Activated naive CD4-positive, alpha-beta T cell (primary cell): Measurements from ENCODE around the gene ARHGEF5.
"Not testable (repeated sequence)": the region's sequence is repeated elsewhere in the genome, so short reads cannot be mapped to it uniquely, and the experiment has no call there.

Experiments used
- DNase-seq, 4 experiments: peaks; one replicate each; lab custom pipeline; 2025; lab: John Stamatoyannopoulos, UW

Gene ARHGEF5

GRCh38 chr7:144384071-144384470 is 28.9 kb downstream of the ARHGEF5 start:
- no peak for DNase-seq

DNA sequence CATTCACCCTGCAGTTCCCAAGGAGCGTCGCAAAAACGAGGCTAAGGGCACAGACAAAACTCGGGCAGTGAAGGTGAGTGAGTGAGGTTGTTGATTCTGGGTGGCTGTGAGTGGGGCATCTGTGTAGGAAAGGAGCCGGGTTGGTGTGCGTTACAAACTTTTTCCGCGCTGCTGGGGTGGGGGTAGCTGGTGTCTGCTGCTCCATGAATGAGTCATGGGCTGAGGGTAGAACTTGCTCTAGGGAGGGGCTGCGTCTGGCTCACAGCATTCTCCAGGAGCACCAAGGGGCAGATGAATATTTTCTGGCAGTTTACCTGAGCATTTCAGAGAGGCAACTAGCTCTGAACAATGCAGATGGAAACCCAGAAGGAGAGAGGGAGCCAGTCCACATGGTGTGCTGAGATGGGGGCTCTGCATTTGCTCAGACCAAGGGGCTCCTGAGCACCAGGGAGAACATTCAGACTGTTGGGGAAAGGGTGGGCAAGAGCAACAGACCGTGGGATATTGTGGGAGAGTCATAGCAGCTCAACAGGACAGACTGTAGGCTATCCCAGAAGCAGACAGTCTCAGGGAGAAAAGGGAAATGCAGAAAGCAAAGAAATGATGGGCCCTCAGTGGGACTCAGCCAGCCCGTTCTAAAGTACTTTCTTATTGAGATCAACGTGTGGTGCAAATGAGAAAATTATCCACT is 29.5 kb downstream of the ARHGEF5 start:
- DNase-seq: no peak

DNA sequence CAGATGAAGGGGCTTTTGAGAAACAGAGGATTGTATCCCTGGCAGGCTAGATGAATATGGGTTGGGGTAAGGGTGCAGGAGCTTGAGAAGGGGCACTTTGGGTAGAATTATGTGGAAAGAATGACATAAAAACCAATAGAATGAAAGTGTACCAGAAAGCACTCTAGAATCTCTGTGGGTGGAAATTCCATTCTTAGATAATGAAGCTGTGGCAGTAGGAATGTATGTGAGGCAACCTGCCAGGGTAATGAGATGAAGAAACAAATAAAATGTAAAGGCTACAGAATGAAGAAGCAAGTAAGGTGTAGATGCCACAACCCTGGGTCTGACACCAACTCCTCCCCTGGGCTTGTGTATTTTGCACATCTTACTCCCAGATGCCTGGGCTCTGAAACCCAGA is 31.5 kb downstream of the ARHGEF5 start:
- DNase-seq: no peak

GRCh38 chr7:144388950-144389349 is 33.7 kb downstream of the ARHGEF5 start:
- DNase-seq: no peak

GRCh38 chr7:144390481-144390880 is 35.3 kb downstream of the ARHGEF5 start:
- no peak for DNase-seq

GRCh38 chr7:144391014-144391413 is 35.8 kb downstream of the ARHGEF5 start:
- DNase-seq: no peak

- DNase-seq: no peak
Measured at GRCh38 chr7:144391823-144392255, 36.6 kb downstream of the ARHGEF5 start.

DNA sequence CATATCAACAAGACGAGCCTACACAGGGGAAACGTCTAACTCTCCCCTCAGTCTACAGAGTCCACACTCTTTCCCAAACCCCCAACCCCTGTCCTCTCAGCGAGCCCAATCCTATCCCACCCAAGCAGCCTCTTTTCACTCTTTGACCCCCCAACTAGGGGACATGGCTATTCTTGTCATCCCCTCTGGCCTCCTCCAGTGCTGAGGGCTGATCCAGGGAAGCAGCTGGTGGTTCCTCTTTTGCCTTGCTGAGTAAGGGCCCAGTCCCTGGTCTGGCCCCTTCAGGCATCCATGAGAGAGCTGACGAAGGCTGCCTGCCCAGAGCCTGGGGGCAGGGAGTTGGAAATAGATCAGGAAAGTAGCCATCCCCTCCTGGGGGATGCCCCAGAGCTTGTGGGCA is 41.9 kb downstream of the ARHGEF5 start:
- no peak for DNase-seq

DNA sequence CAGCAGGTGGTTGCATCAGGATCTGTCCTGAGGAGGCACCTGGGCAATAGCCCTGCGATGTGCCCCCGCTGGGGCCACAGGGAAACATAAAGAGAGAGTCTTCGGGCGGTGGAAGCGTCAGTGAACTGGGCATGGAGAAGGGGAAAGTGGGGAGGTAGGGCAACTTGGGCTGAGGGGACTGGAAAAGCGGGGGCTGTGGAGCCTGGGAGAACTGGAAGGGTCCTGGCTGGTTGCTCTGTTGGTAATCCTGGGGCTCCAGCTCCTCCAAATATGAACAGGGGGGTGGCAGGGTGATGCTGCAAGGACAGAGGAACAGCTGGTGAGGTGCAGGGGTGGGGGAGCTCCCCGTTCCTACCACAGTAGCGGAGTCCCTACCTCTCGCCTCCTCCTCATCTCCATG is 43.1 kb downstream of the ARHGEF5 start:
- DNase-seq: no peak

- no peak for DNase-seq
Measured at GRCh38 chr7:144398911-144399310, 43.7 kb downstream of the ARHGEF5 start.

DNA sequence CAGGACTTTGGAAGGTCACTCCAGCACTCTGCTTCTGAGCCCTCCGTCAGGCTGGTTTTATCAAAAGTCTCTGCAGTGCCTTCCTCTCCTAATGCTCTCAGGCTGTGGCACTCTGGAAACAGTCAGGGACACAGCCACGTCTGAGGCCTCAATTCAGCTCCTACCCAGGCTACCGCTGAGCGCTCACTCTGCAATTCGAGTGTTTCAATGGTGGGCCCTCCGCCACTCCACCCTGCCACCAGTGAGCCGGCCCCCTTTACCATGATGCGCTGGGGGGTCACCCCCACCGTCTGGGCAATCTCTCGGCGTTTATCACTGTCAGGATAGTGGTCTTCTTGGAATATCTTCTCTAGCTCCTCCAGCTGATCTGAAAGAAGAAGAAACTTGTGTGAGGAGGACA is 44.7 kb downstream of the ARHGEF5 start:
- DNase-seq: no peak

DNA sequence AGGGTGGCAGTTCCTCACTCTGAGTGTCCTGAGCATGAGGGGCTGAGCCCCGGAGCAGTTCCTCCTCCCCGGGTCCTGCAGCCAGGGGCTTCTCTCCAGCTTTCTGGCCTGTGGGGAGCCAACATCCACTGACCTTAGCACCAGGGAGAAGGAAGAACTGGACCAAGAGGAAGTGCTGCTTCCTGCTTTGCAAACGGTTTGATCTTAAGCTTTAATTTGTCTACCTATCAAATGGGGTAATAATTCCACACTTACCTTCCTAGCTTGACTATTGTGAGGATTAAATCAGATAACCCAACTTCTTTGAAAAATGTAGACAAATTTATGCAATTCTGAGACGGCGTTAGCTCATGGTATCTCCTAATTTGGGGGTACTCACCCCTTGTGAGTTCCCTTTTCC is 46.3 kb downstream of the ARHGEF5 start:
- no peak for DNase-seq

DNA sequence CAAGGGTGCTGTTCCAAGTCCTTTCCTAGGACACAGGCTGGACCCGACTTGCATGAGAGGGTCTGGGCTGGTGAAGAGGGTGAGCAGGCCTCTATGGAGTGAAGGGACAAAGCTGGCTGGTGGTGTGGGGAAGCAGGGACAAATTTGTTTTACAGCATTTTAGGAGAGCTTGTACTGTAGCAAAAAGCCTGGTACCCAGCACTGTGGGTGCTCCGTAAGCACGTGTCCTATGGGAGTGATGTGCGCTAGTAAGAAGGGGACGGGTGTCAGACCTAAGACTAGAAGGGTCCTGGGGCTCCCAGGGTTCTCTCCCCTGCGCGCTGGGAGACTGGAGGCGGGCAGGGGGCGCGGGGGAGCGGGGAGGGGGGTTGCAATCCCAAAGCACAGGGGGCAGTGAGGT is 47.9 kb downstream of the ARHGEF5 start:
- DNase-seq: no peak

DNA sequence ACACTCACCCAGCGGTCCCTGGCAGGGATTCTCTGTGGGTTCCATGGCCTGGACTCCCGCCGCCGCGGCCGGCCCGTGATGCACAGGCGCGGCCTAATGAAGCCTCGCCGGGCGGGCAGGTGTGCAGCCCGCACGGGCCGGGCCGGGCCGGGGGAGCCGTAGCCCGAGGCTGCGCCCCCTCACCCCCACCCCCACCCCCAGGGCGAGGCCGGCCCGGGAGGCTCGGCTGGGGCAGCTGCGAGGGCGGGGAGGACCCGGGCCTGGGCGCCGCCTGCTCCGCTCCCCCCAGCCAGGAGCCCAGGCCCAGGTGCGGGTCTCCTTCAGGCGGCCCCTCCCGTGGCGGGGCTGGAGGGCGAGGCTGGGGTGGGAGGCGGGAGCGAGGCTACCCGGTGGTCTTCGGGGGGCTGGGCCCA is 48.5 kb downstream of the ARHGEF5 start, which contains the start of gene NOBOX:
Gene NOBOX, minus strand, starts transcription at position 45 of the 413 bp plus-strand sequence.
- no peak for DNase-seq

DNA sequence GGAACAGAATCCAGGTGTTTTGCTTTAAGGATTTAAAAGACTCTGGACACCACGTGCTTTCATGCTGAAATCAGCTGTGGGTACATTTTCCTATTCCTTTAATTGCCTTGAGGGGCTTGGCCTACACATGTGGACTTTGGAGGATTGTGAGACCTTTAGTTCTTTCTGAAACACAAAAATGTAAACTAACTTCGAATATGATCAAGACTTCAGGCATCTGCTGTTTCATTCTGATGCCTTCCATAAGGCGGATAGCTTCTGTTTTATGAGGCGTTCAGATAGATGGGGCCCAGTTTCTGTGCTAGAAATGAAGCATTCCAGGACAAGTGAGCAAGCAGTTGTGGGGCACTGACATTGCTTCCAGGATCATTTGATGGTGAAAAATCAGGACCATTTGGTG is 49.7 kb downstream of the ARHGEF5 start:
- no peak for DNase-seq

GRCh38 chr7:144407266-144407931 is 52.2 kb downstream of the ARHGEF5 start:
- no peak for DNase-seq

DNA sequence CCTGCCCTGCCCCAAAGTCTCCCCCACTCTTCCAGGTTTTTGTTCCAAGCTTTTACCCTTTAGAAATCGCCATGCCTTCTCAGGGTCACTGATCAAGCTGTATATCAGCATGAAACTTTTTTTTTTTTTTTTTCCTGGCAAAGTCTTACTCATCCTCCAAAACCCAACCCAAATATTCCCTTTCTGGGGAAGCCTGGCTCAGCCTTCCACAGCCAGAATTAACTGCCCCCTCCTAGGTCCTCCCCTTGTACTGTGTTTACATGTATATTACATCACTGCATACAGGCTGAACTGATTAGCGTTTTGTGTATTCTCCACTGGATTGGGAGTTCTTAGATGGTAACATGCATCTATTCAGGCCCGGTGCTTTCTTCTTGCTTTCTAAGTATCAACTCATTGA is 52.9 kb downstream of the ARHGEF5 start:
- DNase-seq: no peak

DNA sequence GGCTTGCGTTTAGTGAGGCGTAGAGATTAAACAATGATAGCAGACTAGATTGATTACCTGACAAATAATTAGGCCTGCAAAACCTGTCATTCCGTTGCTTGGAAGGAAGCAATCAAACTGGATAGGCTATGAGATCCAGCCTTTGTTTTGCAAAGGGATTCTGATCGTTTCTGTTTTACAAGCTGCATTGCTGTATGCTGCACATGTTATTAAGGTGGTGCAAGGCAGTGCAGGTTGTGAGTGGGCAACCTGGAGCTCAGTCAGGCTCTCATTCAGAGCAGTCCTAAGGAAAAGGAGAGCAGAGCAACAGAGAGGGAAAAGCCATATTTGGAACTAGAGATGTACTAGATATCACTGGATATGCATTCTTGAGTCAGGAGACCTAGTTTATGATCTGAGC is 55.2 kb downstream of the ARHGEF5 start:
- no peak for DNase-seq

- DNase-seq: no peak
Measured at GRCh38 chr7:144414815-144415214, 59.6 kb downstream of the ARHGEF5 start.

- DNase-seq: no peak
Measured at GRCh38 chr7:144415858-144416257, 60.7 kb downstream of the ARHGEF5 start.

GRCh38 chr7:144416341-144416740 is 61.1 kb downstream of the ARHGEF5 start:
- no peak for DNase-seq

DNA sequence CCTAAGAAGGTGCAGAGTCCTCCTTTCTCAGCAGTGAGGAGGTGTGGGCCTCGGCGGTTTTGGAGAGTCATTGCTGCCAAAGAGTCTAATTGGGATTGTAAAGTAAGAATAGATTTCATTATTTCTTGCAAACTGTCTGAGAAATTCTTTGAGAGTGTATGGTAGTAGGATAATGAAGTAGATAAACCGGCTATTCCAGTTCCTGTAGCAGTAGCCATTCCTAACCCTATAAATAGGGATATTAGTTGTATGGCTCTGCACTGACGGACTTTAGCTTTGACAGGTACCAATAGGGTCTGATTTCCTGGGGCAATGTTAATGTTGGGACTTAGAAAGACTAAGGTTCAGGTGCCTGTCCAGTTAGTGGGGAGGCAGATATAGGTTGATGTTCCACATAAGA is 63.7 kb downstream of the ARHGEF5 start:
- not testable (repeated sequence) for DNase-seq

- DNase-seq: not testable (repeated sequence)
Measured at GRCh38 chr7:144427539-144427938, 72.3 kb downstream of the ARHGEF5 start.

DNA sequence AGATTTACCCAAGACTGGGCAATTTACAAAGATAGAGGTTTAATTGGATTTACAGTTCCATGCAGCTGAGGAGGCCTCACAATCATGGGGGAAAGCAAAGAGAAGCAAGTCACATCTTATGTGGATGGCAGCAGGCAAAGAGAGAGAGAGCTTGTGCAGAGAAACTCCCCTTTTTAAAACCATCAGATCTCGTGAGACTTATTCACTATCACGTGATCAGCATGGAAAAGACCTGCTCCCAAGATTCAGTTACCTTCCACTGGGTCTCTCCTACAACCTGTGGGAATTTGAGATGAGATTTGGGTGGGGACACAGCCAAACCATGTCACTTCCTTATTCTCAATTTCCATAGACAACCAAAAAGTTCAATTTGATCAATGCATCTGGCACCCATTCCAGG is 73.2 kb downstream of the ARHGEF5 start:
- no peak for DNase-seq
